ENCODE results near the gene UQCR10.

Gene UQCR10

GRCh38 chr22:29762263-29762662 is 4.9 kb upstream of the UQCR10 start:
- no peak for DNase-seq (ENCODE audit: low read depth in 3 of 3)

GRCh38 chr22:29765905-29766631 is 1.1 kb upstream of the UQCR10 start:
- peak in 1 of 3 experiments; percentile 10 for DNase-seq (ENCODE audit: low read depth in 3 of 3)

GRCh38 chr22:29766632-29767170 is 468 bp upstream of the UQCR10 start, which contains the start of gene ZMAT5:
TSS of gene ZMAT5 (minus strand) at chr22:29767007. CDS start at chr22:29748544, 18,463 bp downstream.
- DNase-seq (ENCODE audit: low read depth in 3 of 3): peak; percentile 82 to 92 (median 86)

- no peak for DNase-seq (ENCODE audit: low read depth in 3 of 3)
Observed at GRCh38 chr22:29768052-29768693, 1.0 kb downstream of the UQCR10 start.

GRCh38 chr22:29769723-29770321 is 2.7 kb downstream of the UQCR10 start:
- no peak for DNase-seq (ENCODE audit: low read depth in 3 of 3)

GRCh38 chr22:29772170-29772641 is 5.0 kb downstream of the UQCR10 start:
- DNase-seq (ENCODE audit: low read depth in 3 of 3): no peak

GRCh38 chr22:29773233-29773632 is 6.1 kb downstream of the UQCR10 start:
- no peak for DNase-seq (ENCODE audit: low read depth in 3 of 3)

- no peak for DNase-seq (ENCODE audit: low read depth in 3 of 3)
Observed at GRCh38 chr22:29780220-29780619, 13.1 kb downstream of the UQCR10 start.

- no peak for DNase-seq (ENCODE audit: low read depth in 3 of 3)
Observed at GRCh38 chr22:29780748-29781676, 13.8 kb downstream of the UQCR10 start.

- DNase-seq (ENCODE audit: low read depth in 3 of 3): no peak
Observed at GRCh38 chr22:29782061-29782845, 15.1 kb downstream of the UQCR10 start.

GRCh38 chr22:29784451-29785361 is 17.5 kb downstream of the UQCR10 start:
- DNase-seq (ENCODE audit: low read depth in 3 of 3): no peak

- DNase-seq (ENCODE audit: low read depth in 3 of 3): no peak
Observed at GRCh38 chr22:29786031-29786430, 18.9 kb downstream of the UQCR10 start.

GRCh38 chr22:29787371-29787980 is 20.3 kb downstream of the UQCR10 start:
- no peak for DNase-seq (ENCODE audit: low read depth in 3 of 3)

- DNase-seq (ENCODE audit: low read depth in 3 of 3): no peak
Observed at GRCh38 chr22:29788339-29789279, 21.4 kb downstream of the UQCR10 start.

- no peak for DNase-seq (ENCODE audit: low read depth in 3 of 3)
Observed at GRCh38 chr22:29790061-29790460, 22.9 kb downstream of the UQCR10 start.

- DNase-seq (ENCODE audit: low read depth in 3 of 3): no peak
Observed at GRCh38 chr22:29793396-29793795, 26.2 kb downstream of the UQCR10 start.

GRCh38 chr22:29795663-29796062 is 28.5 kb downstream of the UQCR10 start:
- DNase-seq (ENCODE audit: low read depth in 3 of 3): no peak

- no peak for DNase-seq (ENCODE audit: low read depth in 3 of 3)
Observed at GRCh38 chr22:29797351-29797750, 30.2 kb downstream of the UQCR10 start.

Measured in stimulated activated CD4-positive, alpha-beta T cell treated with anti-CD3 and anti-CD28 coated beads, TNF-alpha, amount 100 ng/mL, for 24 hours (primary cell).